ENCODE results near the gene VHLL.
"Not testable (repeated sequence)": the region's sequence is repeated elsewhere in the genome, so short reads cannot be mapped to it uniquely, and the experiment has no call there.

Gene VHLL
- total RNA-seq: 0 to 0.31 reads per million in 2 donors

DNA sequence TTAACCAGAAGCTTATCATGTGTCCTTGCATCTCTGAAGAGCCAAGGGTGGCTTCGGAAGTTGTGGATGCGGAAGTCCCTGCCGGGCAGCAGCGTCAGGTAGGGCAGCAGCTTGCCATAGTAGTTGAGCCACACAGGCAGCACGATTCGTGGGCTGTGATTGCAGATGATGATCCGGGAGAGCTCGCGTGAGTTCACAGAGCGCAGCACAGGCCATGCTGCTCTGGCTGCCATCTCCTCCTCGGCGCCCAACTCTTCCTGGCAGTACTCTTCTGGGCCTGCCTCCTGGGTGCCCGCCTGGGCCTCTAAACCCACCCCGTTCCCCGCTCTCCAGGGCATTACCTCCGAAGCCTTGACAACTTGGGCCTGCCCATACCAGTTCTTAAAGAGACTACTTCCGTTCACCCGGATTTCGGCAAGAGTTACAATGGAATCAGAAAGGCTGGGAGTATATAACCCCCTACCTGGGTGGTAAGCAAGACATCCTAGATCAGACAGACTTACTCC, at the start of gene VHLL:
VHLL (minus strand) TSS at position 456 of the 506 bp plus-strand sequence; CDS start at position 338, 118 bp downstream.
- no peak for DNase-seq

DNA sequence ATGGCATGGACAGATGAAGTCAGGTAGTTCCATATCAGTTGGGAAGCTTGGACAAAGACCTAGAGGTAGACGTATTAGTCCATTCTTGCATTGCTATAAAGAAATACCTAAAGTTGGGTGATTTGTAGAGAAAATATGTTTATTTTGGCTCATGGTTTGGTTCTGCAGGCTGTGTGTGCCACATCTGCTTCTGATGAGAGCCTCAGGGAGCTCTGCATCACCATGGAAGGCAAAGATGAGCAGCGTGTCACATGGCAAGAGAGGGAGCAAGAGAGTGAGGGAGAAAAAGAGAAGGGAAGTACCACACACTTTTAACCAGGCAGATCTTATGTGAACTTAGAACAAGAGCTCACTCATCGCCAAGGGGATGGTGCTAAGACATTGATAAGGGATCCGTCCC, 48.2 kb upstream of the VHLL start:
- no peak for DNase-seq

DNA sequence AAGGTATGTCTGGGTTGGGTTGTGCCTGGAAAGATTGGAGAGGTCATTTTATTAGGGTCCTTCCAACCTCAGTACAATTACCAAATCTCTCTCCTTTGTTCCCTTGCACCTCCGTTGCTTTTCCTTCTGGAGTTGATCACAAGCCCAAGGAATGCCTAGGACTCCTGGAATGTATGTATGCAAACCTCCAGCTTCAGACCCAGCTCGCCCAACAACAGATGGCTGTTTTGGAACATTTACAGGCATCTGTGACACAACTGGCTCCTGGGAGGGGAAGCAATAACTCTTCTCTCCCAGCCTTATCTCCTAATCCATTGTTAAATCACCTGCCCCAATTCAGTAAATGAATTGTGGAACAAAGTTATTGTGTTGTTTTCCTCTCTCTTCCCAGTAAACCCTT, 47.5 kb upstream of the VHLL start:
- no peak for DNase-seq

DNA sequence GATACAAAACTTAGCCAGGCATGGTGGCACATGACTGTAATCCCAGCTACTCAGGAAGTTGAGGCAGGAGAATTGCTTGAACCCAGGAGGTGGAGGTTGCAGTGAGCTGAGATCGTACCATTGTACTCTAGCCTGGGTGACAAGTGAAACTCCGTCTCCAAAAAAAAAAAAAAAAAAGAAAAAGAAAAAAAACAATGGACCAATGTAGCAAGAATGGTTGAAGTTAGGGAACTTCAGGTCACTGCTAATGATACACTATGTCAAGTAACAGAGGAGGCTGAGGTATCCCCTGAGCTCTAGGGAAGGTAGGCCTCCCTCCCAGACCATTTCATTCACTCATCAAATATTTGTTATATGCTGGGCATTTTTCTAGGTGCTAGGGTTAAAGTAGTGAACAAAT, 46.9 kb upstream of the VHLL start:
- DNase-seq: not testable (repeated sequence)

DNA sequence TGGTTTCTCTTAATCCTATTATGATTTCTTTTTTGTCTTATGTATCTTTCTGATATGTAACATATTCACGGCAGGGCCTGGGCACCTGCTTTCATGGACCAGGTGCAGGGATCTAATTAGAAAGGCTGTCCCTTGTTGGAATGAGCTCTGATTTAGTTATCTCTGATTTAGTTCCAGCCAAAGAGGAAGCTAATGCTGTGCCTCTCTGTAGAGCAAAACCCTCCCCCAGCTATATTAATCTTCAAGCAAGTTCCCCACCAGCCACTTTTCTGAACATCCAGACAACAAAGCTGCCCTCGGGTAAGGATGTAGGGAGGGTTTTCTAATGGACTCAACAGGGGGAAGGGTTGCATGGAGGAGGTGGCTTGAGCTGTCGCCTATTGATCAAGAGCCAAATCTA, 45.3 kb upstream of the VHLL start:
- no peak for DNase-seq

DNA sequence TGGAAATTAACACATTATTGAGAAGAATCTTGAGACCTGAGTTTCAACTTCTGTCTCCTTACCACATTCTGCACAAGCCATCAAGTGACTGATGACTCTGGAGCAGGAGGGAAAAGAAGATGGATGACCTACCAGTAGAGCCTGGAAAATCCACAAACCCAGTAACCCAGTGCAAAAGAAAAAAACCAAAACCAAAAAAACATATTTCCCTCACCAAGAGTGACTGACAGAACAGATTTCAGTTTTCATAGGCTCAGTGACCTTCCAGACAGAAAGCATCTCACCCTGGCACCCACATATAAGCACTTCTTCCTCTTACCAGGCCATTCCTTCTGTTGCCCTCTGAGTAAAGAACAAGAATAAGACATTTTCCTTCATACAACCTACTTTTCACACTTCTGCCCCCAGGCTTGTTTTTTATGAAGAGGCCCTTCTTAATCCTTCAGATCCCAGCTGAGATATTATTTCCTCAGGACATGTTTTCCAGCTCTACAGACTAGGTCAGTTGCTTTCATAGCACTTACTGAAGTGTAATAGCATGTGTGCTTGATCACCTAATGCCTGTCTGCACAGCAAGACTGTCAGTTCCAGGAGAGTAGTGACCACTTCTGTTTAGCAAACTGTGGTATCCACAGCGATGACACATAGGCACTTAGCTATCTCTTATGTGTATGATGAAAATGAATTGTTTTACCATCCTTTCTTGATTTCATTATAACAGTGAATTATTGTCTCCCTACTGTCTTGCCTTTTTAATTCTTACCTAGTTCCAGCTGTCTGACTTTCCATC, 43.3 kb upstream of the VHLL start:
- DNase-seq: no peak

DNA sequence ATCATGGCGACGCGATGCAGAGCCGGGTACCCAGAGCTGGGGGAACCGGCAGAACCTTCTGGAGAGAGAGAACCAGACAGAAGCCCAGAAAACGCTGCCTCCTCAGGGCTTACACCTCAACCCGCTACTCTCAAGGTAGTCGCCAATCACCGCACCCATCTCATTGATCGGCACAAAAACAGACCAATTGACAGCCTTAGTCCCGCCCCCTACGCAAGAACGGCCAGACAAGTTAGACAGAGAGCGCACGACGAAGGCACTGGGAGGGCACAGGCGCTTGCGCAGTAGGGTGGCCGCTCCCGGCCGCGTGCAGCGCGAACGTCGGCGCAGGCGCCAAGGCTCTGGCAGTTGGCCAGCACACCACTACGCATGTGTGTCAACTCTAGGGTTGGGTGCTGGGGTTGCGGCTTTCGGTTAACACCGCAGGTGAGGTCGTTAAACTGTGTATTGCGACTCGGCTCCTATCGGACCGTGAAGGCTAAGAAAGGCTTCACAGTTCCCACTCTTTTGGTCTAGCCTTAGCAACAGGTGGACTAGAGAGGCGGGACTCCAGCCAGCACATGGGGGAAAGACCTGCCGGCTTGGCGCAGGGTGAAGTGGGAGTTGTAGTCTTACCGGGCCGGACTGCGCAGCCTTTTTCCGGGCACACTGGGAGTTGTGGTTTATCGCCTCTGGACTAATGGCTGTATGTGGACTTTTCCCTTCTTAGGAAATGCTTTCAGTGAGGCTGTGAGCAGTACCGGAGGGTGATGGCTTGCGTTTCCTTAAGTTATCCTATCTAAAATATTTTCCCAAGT, 39.3 kb upstream of the VHLL start, which contains the start of the genes CCT3 and TSACC:
CCT3 (minus strand) TSS at position 113 of the 797 bp plus-strand sequence; CDS start at position 5, 108 bp downstream.
TSACC (plus strand) TSS at position 347 of the 797 bp plus-strand sequence. CDS start 1,232 bp downstream, outside the sequence.
- DNase-seq: peak; percentile 97 to 100 (median 98)

DNA sequence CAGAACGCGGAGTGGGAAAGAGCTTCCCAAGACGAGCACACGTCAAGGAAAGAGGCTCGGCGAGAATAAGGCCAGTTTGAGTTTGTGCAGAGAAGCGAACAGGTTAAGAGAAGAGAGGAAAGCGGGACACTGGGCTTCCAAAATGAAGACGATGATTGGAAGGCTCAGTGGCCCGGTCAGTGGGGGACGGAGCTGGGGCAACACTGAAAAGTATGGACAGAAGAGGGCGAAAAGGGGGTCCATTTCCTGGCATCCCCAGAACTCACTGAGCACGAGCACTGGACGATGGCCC, 38.7 kb upstream of the VHLL start:
- no peak for DNase-seq

DNA sequence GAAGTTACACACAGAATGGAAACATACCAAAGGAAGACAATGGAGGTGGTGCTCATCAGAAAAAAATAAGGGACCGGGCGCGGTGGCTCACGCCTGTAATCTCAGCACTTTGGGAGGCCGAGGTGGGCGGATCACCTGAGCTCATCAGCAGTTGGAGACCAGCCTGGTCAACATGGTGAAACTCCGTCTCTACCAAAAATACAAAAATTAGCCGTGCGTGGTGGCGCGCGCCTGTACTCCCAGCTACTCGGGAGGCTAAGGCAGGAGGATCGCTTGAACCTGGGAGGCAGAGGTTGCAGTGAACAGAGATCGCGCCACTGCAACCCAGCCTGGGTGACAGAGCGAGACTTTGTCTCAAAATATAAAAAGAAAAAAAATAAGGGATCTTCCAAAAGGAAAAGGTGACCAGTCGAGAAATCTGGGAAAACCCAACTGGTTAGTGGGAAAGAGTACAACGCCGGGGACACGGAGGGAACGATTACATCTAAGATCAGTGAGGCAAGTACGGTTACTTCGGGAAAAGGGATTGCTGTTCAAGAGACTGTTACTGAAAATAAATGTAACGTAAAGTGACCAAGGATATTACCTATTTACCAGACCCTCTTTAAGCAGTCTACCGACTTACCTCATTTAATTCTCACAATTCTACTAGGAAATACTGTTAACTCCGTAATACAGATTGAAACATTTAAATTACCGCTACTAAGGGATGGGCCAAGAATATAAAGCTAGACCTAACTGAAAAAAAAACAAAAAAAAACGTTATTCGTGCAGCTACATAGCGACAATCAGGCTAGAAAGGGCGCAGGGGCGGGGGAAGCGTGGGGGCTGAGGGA, 38.2 kb upstream of the VHLL start:
- DNase-seq: peak in 2 of 5 experiments; percentile 5 to 8

DNA sequence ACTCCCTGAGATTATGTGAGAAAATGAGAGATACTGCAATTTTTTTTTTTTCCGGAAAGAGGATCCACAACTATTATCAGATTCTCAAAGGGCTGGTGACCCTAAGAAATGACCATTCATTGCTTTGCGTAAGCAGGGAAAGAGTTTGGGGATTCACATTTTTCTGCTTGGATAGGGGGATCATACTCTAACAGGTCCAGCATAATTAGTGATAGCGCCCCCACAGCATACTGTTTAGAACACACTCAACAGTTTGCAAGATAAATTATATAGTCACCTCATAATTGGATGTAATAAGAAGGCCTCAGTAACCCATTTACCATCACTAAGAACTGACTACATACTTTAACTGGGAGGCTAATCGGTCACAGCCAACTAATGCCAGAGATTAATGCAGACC, 37.1 kb upstream of the VHLL start:
- peak in 1 of 5 experiments; percentile 39 for DNase-seq

DNA sequence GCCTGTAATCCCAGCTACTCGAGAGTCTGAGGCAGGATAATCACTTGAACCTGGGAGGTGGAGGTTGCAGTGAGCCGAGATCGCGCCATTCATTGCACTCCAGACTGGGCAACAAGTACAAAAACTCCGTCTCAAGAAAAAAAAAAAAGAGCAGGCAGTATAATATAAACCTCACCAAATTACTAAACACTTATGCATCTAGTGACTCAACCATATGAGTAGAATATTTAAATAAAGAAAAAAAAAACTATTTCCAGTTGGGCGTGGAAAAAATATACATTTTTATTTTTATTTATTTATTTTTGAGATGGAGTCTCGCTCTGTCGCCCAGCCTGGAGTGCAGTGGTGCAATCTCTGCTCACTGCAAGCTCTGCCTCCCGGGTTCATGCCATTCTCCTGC, 24.1 kb upstream of the VHLL start:
- DNase-seq: not testable (repeated sequence)

DNA sequence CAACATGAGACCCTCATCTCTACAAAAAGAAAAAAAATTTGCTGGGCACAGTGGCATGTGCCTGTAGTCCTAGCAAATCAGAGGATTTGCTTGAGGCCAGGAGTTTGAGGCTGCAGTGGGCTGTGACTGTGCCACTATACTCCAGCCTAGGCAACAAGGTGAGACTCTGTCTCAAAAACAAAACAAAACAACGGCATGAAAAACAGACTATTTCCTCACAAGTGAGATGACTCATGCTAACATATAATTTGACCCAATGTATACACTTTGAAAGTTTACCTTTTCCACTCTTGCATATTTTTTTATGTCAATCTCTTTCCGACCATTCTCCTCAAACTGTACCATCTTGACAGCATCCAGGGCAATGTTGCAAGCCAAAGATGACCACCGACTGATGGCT, 21.5 kb upstream of the VHLL start:
- no peak for DNase-seq

DNA sequence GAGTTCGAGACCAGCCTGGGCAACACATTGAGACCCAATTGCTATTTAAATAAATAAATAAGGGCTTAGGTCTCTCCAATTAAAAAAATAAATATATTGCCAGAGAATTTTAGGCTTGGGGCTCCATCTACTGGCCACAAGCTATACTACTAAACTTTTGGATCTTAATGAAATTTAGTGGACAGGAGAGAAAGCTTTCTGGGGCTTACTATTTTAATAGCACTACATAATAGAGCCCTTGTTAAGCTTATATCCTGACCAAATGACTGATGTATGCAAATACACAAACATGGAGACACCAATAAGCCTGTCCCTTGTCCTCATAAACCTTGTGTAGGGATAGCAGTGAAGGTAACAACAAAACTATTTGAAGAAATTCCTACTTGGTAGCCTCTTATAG, 20.6 kb upstream of the VHLL start:
- DNase-seq: peak in 1 of 5 experiments; percentile 24

DNA sequence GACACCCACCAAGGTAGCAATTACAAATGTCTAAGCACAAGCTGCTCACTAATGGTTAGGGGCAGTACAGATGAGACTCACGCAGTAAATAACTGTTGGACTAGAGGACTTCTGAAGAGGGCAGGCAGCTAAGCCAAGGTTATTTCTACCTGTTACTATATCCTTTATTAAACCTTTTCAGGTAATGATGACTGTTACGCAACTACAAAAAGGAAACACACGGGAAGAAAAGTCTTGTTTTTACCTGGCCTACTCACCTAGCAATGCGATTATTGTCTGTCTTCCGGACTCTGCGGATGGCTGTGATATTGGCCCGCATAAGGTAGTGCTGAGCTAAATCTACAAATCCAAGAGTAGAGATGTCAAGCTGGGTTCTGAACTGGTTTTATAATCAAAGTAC, 17.8 kb upstream of the VHLL start:
- DNase-seq: no peak

DNA sequence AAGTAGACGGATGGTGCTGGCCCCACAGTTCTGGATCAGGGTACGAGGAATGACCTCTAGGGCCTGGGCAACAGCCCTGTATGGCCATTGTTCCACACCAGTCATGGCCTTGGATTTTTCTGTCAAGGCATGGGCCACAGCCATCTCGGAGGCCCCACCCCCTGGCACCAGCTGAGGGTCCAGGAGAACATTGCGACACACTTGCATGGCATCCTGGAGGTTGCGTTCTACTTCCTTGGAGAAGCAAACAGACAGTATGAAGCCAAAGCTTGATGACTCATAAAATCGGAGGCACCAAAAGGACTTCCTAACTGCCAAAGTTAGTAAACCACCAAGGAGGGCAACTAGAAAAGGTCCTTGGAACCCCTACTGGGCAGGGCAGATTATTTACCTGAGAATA, 11.9 kb upstream of the VHLL start:
- no peak for DNase-seq

DNA sequence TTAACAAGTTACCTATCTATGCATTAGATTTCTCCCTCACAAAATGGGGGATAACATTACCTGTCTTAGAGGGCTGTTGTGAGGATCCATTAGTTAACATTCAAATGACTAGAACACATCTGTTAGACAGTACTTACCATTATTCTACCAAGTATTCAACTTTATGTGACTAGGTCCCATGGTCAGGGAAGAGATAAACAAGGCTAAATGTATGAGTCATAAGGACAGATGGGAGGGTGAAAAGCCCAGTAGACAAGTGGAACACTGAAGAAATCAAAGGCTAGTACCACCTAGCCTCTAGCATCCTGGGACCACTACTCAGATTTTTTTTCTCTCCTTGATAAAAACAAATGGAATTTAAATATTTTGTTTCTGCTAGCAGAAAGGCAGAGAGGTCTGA, 9.0 kb upstream of the VHLL start:
- DNase-seq: no peak

DNA sequence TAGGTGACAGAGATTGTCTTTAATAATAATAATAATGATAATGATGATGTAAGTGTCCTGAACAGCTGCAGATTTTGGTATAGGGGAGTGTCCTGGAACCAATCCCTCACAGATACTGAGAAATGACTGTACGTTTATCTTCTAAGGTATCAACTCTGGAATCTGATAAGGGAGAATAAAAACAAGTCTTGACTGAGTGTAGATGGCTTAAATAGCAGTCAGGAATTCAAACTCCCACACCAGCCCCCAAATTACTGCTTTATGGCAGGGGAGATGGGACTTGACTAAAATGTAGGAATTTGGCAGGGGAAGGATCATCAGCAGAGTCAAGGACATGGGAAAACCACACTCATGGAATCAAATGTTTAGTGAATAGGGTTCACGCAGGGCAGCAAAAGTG, 6.1 kb upstream of the VHLL start:
- DNase-seq: no peak

DNA sequence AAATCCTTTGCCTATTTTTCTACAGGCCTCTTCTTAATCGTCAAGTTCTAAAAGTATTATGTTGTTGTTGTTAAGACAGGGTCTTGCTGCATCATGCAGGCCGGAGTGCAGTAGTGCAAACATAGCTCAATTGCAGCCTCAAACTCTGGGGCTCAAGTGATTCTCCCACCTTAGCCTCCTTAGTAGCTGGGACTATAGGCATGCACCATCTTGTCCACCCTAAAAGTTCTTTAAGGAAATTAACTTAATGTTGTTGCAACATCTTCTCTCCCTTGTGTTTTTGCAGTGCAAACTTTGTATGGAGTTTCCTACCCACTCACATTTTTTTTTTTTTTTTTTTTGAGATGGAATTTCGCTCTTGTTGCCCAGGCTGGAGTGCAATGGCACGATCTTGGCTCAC, 4.1 kb upstream of the VHLL start:
- DNase-seq: no peak

DNA sequence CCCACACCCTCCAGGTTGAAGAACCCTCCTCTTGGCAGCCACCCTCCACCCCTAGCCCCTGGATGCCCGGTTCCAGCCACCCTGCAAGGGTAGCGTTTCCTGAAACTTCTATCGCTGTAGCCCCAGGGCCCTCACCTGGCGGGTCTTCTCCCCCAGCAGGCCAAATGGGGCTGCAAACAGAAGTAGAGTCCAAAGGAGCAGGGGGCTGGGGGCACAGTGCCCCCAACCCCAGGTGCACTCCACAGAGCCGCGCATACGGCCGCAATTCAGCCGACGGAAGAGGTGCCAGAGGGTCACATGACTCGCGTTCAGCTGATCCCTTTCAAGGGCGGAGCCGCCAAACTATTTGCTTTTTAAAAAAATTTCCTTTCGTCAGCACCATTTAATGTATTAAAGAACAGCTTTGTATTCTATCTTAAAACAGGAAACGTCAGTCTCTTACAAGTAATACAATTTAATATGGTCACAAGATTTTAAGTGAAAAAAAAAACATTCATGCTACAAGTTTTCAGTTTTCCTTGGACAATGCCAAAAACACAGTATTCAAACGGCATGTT, 3.6 kb downstream of the VHLL start, which contains the start of gene GLMP:
GLMP (minus strand) TSS at position 289 of the 557 bp plus-strand sequence; CDS start at position 255, 34 bp downstream.
- DNase-seq: peak in 4 of 5 experiments; percentile 16 to 80 (median 37)

DNA sequence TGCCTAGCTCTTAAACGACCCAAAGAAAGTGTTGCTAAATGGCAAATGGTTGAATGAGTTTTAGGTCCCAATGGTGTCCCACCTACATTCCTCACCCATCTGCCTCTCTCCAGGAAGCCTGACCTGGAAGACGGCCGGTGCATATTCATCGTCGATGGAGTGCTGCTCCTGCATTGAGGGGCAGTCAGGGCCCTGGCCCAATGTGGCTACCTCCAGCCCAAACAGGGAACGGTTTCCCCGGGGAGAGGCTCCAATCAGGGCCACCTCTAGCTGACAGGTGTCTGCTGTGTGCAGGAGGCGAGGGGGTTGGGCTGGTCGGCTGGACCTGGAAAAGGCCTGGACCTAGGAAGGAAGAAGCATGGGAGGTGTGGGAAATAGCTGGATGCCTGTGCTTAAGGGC, 5.2 kb downstream of the VHLL start:
- DNase-seq: no peak

DNA sequence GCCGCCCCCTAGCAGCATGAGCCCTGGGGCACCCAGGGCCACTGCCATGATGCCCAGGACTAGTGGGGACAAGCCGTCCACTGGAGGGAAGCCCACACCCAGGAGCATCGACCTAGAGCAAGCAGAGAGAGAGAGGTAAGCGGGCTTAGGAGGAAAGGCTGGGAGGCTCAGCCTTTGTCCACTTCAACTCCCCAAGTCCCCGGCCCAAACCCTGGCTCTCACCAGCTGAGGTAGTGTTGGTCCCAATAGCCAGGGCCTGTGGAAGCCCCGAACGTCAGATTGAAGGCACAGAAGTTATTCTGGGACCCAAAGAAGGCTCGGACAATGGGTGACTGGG, 6.0 kb downstream of the VHLL start:
- DNase-seq: no peak

Data from T-helper 2 cell (primary cell).